Trophoblast cell (in vitro differentiated cells and primary cell): ENCODE results near the gene PTH1R.

Experiments used
- DNase-seq, 2 donors: peaks; one replicate each; pipeline ENCODE4 v3.0.0-alpha.2; 2016
- H2AFZ ChIP-seq: 2 replicates; pipeline ENCODE4 v1.6.1; 2013; ENCODE audit warnings: low read length, moderate library complexity, mild to moderate bottlenecking; ENCODE audit not compliant: insufficient read depth, poor library complexity
- H2AK5ac ChIP-seq: 2 replicates; pipeline ENCODE4 v1.6.1; 2013; ENCODE audit warnings: mild to moderate bottlenecking, low read length
- H2BK120ac ChIP-seq: 2 replicates; pipeline ENCODE4 v1.6.1; 2013; ENCODE audit warnings: low read length, mild to moderate bottlenecking, moderate library complexity; ENCODE audit not compliant: insufficient read depth, poor library complexity
- H2BK12ac ChIP-seq: 2 replicates; pipeline ENCODE4 v1.6.1; 2013; ENCODE audit warnings: mild to moderate bottlenecking, low read length, moderate library complexity
- H2BK5ac ChIP-seq: 2 replicates; pipeline ENCODE4 v1.6.1; 2013; ENCODE audit warnings: low read length, low read depth, moderate library complexity, mild to moderate bottlenecking; ENCODE audit not compliant: poor library complexity
- H3K14ac ChIP-seq: 2 replicates; pipeline ENCODE4 v1.6.1; 2013; ENCODE audit warnings: mild to moderate bottlenecking, low read length
- H3K18ac ChIP-seq: 2 replicates; pipeline ENCODE4 v1.6.1; 2013; ENCODE audit warnings: mild to moderate bottlenecking, low read length
- H3K23ac ChIP-seq: 2 replicates; pipeline ENCODE4 v1.6.1; 2013; ENCODE audit warnings: low read length
- H3K27ac ChIP-seq: 2 replicates; pipeline ENCODE4 v1.5.1; 2013; ENCODE audit warnings: low read depth, mild to moderate bottlenecking, inconsistent platforms, low read length, moderate library complexity
- H3K27me3 ChIP-seq: 2 replicates; pipeline ENCODE4 v1.6.1; 2013; ENCODE audit warnings: inconsistent platforms, mild to moderate bottlenecking, low read length, moderate library complexity; ENCODE audit not compliant: insufficient read depth
- H3K36me3 ChIP-seq, 2 experiments: 1 replicate in 1 of 2; 2 replicates in 1 of 2; pipeline ENCODE4 v1.6.1; 2013; ENCODE audit warnings: low read length in 2 of 2, mild to moderate bottlenecking in 2 of 2, moderate library complexity in 1 of 2; ENCODE audit not compliant: insufficient read depth in 2 of 2, control insufficient read depth in 1 of 2
- H3K4ac ChIP-seq: 2 replicates; pipeline ENCODE4 v1.6.1; 2013; ENCODE audit warnings: low read depth, mild to moderate bottlenecking, low read length, moderate library complexity
- H3K4me1 ChIP-seq, 2 experiments: 1 replicate in 1 of 2; 2 replicates in 1 of 2; pipeline ENCODE4 v1.6.1; 2013; ENCODE audit warnings: low read length in 2 of 2, mild to moderate bottlenecking in 2 of 2, moderate library complexity in 1 of 2; ENCODE audit not compliant: insufficient read depth in 2 of 2, control insufficient read depth in 1 of 2
- H3K4me2 ChIP-seq: 2 replicates; pipeline ENCODE4 v1.6.1; 2013; ENCODE audit warnings: inconsistent platforms, mild to moderate bottlenecking, low read length, moderate library complexity
- H3K4me3 ChIP-seq: 2 replicates; pipeline ENCODE4 v1.5.1; 2013; ENCODE audit warnings: mild to moderate bottlenecking, low read depth, low read length, inconsistent platforms
- H3K79me1 ChIP-seq: one replicate; pipeline ENCODE4 v1.6.1; 2013; ENCODE audit warnings: low read length
- H3K79me2 ChIP-seq: 2 replicates; pipeline ENCODE4 v1.6.1; 2013; ENCODE audit warnings: low read length, mild to moderate bottlenecking; ENCODE audit not compliant: control insufficient read depth, insufficient read depth, poor library complexity
- H3K9ac ChIP-seq: 2 replicates; pipeline ENCODE4 v1.6.1; 2013; ENCODE audit warnings: mild to moderate bottlenecking, low read length
- H3K9me3 ChIP-seq: 2 replicates; pipeline ENCODE4 v1.6.1; 2013; ENCODE audit warnings: low read depth, mild to moderate bottlenecking, control low read depth, inconsistent platforms, low read length; ENCODE audit not compliant: insufficient read depth
- H4K12ac ChIP-seq: 2 replicates; pipeline ENCODE4 v1.6.1; 2013; ENCODE audit warnings: low read depth, mild to moderate bottlenecking, low read length, moderate library complexity
- H4K8ac ChIP-seq: 2 replicates; pipeline ENCODE4 v1.6.1; 2013; ENCODE audit warnings: low read depth, mild to moderate bottlenecking, low read length, moderate library complexity
- H4K91ac ChIP-seq: one replicate; pipeline ENCODE4 v1.6.1; 2013; ENCODE audit warnings: low read depth, mild to moderate bottlenecking, low read length, moderate library complexity
- WGBS: extraction: QIAGEN DNeasy Blood & Tissue Kit; methylation state at CpG from one replicate; pipeline ENCODE4 v1.1.7; 2013; ENCODE audit warnings: missing lambda C conversion rate; ENCODE audit not compliant: insufficient read length, insufficient coverage; ENCODE audit errors: extremely low coverage; 5-methylcytosine and 5-hydroxymethylcytosine counted together

The PTH1R gene

DNA sequence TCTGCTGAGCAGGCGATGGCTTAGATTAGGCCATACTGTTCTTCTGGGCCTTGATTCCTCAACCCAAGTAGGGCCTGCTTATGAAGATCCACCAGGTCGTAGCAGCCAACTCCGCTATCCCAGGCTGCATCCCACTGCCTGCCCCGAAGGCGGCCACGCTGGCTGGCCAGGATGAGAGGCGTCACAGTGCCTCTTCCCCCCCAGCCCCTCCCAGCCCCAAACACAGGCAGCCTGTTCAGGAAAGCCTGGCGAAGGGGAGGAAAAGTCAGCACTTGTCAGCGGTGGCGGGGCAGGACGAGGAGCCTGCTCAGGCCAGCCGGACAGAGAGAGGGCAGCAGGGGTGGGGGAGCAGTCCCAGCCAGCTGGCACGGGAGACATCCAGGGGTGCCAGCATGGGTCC, 11.2 kb downstream of the PTH1R start:
- Histone ChIP-seq H3K79me2 (peaks cover 2% of the 10 kb centered on the region), H3K4ac (no peak overlapping the region), H4K12ac (no peak overlapping the region), H3K9me3 (peaks cover 6% of the 10 kb centered on the region), H2AK5ac (no peak overlapping the region), H2BK5ac (no peak overlapping the region), H3K36me3 (no peaks in the 10 kb centered on the region), H4K91ac (no peak overlapping the region), H3K27ac (no peak overlapping the region), H2BK120ac (no peak overlapping the region), H3K4me3 (no peak overlapping the region), H3K18ac (no peak overlapping the region), H4K8ac (no peak overlapping the region), H3K4me2 (no peak overlapping the region), H3K27me3 (peaks cover 14% of the 10 kb centered on the region), H2BK12ac (no peak overlapping the region), H3K4me1 (peaks cover 5 to 12% of the 10 kb centered on the region in 2 experiments), H3K23ac (no peak overlapping the region), H3K9ac (no peak overlapping the region), H2AFZ (no peak overlapping the region), H3K79me1 (no peaks in the 10 kb centered on the region), H3K14ac (no peak overlapping the region)
- DNase-seq: no peak
- WGBS: no CpG with 5 or more reads among the region's 13 CpGs

GRCh38 chr3:46889381-46890110, 12.0 kb downstream of the PTH1R start:
- Histone ChIP-seq H3K79me1 (no peaks in the 10 kb centered on the region), H4K8ac (no peak overlapping the region), H3K79me2 (peaks cover 2% of the 10 kb centered on the region), H3K4me3 (no peak overlapping the region), H3K36me3 (no peaks in the 10 kb centered on the region), H2AK5ac (no peak overlapping the region), H2BK5ac (no peak overlapping the region), H2BK12ac (no peak overlapping the region), H3K23ac (no peak overlapping the region), H3K18ac (no peak overlapping the region), H3K27ac (no peak overlapping the region), H3K4me1 (peaks cover 5 to 8% of the 10 kb centered on the region in 2 experiments), H3K4me2 (no peak overlapping the region), H2AFZ (no peak overlapping the region), H4K91ac (no peak overlapping the region), H3K4ac (no peak overlapping the region), H3K14ac (no peak overlapping the region), H3K9me3 (peaks cover 6% of the 10 kb centered on the region), H4K12ac (no peak overlapping the region), H3K9ac (no peak overlapping the region), H2BK120ac (no peak overlapping the region), H3K27me3 (peaks cover 11% of the 10 kb centered on the region)
- WGBS: no CpG with 5 or more reads among the region's 6 CpGs
- DNase-seq: no peak

GRCh38 chr3:46890132-46890531, 12.6 kb downstream of the PTH1R start:
- H3K4me1 ChIP-seq: peaks cover 5 to 8% of the 10 kb centered on the region in 2 experiments
- no peak overlapping the region for H2AFZ ChIP-seq
- H2BK120ac ChIP-seq: no peak overlapping the region
- H3K23ac ChIP-seq: no peak overlapping the region
- no peak overlapping the region for H3K4ac ChIP-seq
- no peak overlapping the region for H4K12ac ChIP-seq
- no peak overlapping the region for H3K27ac ChIP-seq
- no peak overlapping the region for H3K9ac ChIP-seq
- no peak overlapping the region for H3K4me3 ChIP-seq
- H4K91ac ChIP-seq: no peak overlapping the region
- peaks cover 2% of the 10 kb centered on the region for H3K79me2 ChIP-seq
- no peak overlapping the region for H3K18ac ChIP-seq
- no peak overlapping the region for H4K8ac ChIP-seq
- WGBS: no CpG with 5 or more reads among the region's 1 CpG
- peaks cover 6% of the 10 kb centered on the region for H3K9me3 ChIP-seq
- H3K4me2 ChIP-seq: no peak overlapping the region
- H3K79me1 ChIP-seq: no peaks in the 10 kb centered on the region
- H2BK12ac ChIP-seq: no peak overlapping the region
- no peak for DNase-seq
- no peaks in the 10 kb centered on the region for H3K36me3 ChIP-seq
- no peak overlapping the region for H3K14ac ChIP-seq
- H2BK5ac ChIP-seq: no peak overlapping the region
- peaks cover 11% of the 10 kb centered on the region for H3K27me3 ChIP-seq
- no peak overlapping the region for H2AK5ac ChIP-seq

DNA sequence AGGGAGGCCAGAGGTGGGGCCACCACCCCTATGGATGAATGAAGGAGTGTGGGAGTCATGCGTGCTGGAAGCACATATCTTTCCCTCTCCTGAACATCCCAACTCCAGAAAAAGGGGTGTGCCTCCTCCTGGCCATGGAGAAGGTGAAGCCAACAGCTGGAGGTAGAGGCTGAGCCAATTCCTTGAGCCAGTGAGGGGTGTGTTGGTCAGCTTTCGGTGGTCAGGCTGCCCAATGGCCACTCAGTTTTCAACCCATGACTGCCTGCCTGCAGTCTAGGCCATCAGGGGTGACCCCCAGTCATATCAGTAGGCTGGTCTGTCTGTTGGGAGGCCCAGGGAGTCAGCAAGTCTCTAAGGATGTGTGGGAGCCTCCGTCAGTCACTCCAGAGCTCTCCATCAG, 13.6 kb downstream of the PTH1R start:
- WGBS: no CpG with 5 or more reads among the region's 3 CpGs

More for the DNA sequence above, 13.6 kb downstream of the PTH1R start:
- Histone ChIP-seq H2BK5ac (no peak overlapping the region), H2BK120ac (no peak overlapping the region), H2BK12ac (no peak overlapping the region), H3K36me3 (no peaks in the 10 kb centered on the region), H3K4ac (no peak overlapping the region), H3K4me3 (no peak overlapping the region), H4K8ac (no peak overlapping the region), H3K27me3 (peaks cover 11% of the 10 kb centered on the region), H3K4me1 (peaks cover 5 to 8% of the 10 kb centered on the region in 2 experiments), H3K23ac (no peak overlapping the region), H3K14ac (no peak overlapping the region), H4K91ac (no peak overlapping the region), H3K79me1 (no peaks in the 10 kb centered on the region), H4K12ac (no peak overlapping the region), H3K9ac (no peak overlapping the region), H3K79me2 (peaks cover 2% of the 10 kb centered on the region), H3K4me2 (no peak overlapping the region), H3K18ac (no peak overlapping the region), H3K9me3 (peaks cover 2% of the 10 kb centered on the region), H2AK5ac (no peak overlapping the region), H3K27ac (no peak overlapping the region), H2AFZ (no peak overlapping the region)
- DNase-seq: no peak
